ENCODE measurements around the gene PPM1E. TPM values are rescaled to one million over a fixed set of nuclear protein-coding genes. Genes with fewer than 3 reads are reported as not detected.
"Not testable (repeated sequence)": the region's sequence is repeated elsewhere in the genome, so short reads cannot be mapped to it uniquely, and the experiment has no call there.

The PPM1E gene
- total RNA-seq, 1 donor = under 0.01 TPM

GRCh38 chr17:58730937-58731336 lies 24.7 kb upstream of the PPM1E start:
- no peak for DNase-seq (ENCODE audit: low read depth)
- H3K4me3 ChIP-seq (ENCODE audit: low read depth, low read length) = no peak overlapping the region
- TF ChIP-seq CTCF (IDR thresholded peaks at IDR 0.05; ENCODE audit: insufficient read depth, low read depth, low read length) = no peak

GRCh38 chr17:58734040-58734439 lies 21.6 kb upstream of the PPM1E start:
- no peak for TF ChIP-seq CTCF (IDR thresholded peaks at IDR 0.05; ENCODE audit: insufficient read depth, low read depth, low read length)
- no peak for DNase-seq (ENCODE audit: low read depth)
- H3K4me3 ChIP-seq (ENCODE audit: low read depth, low read length) = no peak overlapping the region

GRCh38 chr17:58734811-58735210 lies 20.8 kb upstream of the PPM1E start:
- TF ChIP-seq CTCF (IDR thresholded peaks at IDR 0.05; ENCODE audit: insufficient read depth, low read depth, low read length) = no peak
- DNase-seq (ENCODE audit: low read depth) = no peak
- H3K4me3 ChIP-seq (ENCODE audit: low read depth, low read length) = no peak overlapping the region

- no peak for TF ChIP-seq CTCF (IDR thresholded peaks at IDR 0.05; ENCODE audit: insufficient read depth, low read depth, low read length)
- no peak overlapping the region for H3K4me3 ChIP-seq (ENCODE audit: low read depth, low read length)
- peak; percentile 74 for DNase-seq (ENCODE audit: low read depth)
These were observed 14.5 kb upstream of the PPM1E start for GRCh38 chr17:58741121-58741625.

- no peak for DNase-seq (ENCODE audit: low read depth)
- no peak overlapping the region for H3K4me3 ChIP-seq (ENCODE audit: low read depth, low read length)
- TF ChIP-seq CTCF (IDR thresholded peaks at IDR 0.05; ENCODE audit: insufficient read depth, low read depth, low read length) = no peak
These were observed 8.0 kb upstream of the PPM1E start for GRCh38 chr17:58747674-58748073.

GRCh38 chr17:58749627-58750026 lies 6.0 kb upstream of the PPM1E start:
- DNase-seq (ENCODE audit: low read depth); H3K4me3 ChIP-seq (ENCODE audit: low read depth, low read length): not testable (repeated sequence)

- DNase-seq (ENCODE audit: low read depth) = no peak
- no peak overlapping the region for H3K4me3 ChIP-seq (ENCODE audit: low read depth, low read length)
- no peak for TF ChIP-seq CTCF (IDR thresholded peaks at IDR 0.05; ENCODE audit: insufficient read depth, low read depth, low read length)
These were observed 2.6 kb upstream of the PPM1E start for GRCh38 chr17:58753026-58753425.

All from fibroblast of villous mesenchyme (primary cell).